Kidney glomerular epithelial cell (primary cell): ENCODE measurements around the gene PARD6A.
"Not testable (repeated sequence)": the region's sequence is repeated elsewhere in the genome, so short reads cannot be mapped to it uniquely, and the experiment has no call there.

Experiments
- DNase-seq: peaks from one replicate; lab custom pipeline; 2025; lab: John Stamatoyannopoulos, UW

PARD6A gene

GRCh38 chr16:67685388-67686112 lies 24.8 kb downstream of the PARD6A start:
- DNase-seq = no peak

DNA sequence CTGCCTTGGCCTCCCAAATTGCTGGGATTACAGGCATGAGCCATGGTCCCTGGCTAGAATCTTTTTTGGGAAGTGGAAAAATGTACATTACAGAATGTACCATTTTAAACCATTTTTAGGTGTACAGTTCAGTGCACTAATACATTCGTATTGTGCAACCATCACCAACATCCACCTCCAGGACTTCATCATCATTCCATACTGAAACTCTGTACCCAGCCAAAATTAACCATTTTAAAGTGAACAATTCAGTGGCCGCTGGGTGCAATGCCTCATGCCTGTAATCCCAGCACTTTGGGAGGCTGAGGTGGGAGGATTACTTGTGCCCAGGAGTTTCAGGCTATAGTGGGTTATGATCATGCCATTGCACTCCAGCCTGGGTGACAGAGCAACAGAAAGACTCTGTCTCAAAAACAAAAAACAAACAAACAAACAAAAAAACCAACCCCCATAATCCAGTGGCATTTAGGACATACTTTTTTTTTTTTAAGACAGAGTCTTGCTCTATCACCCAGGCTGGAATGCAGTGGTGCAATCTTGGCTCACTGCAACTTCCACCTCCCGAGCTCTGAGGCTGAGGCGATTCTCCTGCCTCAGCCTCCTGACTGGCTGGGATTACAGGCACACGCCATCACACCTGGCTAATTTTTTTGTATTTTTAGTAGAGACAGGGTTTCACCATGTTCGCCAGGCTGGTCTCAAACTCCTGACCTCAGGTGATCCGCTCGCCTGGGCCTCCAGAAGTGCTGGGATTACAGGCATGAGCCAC lies 32.9 kb downstream of the PARD6A start:
- not testable (repeated sequence) for DNase-seq

- no peak for DNase-seq
Observed at GRCh38 chr16:67694611-67695010, 33.9 kb downstream of the PARD6A start.

DNA sequence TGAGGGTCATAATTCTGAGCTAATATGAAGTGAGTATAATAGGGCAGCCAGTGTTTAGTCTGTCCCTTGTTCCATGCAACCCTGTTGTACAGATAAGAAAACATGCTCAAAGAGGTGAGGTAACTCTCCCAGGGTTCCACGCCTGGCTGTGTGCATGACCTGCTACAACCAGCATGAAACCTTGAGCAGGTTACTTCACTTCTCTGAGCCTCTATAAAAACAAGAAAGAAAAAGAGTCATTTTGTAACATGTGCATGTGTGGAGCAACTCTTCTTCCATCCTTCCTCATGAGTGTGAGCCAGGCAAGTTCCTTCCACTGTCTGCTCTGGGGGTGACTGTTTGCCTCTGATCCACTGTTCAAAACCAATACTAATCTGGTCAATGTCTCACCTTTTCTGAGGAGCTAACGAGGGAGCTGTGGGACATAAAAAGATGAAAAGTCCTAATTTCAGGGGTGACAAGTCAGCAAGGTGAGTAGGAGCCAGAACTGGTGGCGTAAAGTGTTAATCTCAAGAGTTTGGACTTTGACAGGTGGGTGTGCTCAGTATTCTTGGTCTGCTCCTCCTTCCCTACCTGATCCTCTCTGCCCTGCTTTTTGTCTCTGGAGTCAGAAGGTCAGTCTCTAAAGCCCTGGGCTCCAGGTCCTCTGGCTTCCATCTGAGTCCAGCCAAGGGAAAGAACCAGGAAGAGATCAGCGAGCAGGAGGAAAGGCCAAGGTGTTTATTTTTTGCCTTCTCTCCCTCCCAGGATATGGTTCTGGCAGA lies 36.8 kb downstream of the PARD6A start:
- no peak for DNase-seq

GRCh38 chr16:67699265-67699664 lies 38.5 kb downstream of the PARD6A start:
- DNase-seq = no peak

DNA sequence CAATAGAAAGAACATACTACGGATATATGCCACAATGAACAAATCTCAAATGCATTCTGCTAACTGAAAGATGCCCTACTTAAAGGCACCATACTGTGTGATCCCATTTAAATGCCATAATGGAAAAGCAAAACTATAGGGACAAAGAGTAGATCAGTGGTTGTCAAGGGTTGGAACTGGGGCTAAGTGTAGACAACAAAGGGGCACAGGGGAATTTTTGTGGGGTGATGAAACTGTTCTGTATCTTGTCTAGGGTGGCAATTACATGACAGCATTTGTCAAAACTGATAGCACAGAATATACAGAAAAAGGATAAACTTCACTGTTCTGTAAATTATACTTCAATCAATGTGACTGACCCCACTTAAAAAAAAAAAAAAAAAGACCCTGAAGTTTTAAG lies 40.7 kb downstream of the PARD6A start:
- no peak for DNase-seq

- DNase-seq = no peak
Observed at GRCh38 chr16:67702130-67702529, 41.4 kb downstream of the PARD6A start.

DNA sequence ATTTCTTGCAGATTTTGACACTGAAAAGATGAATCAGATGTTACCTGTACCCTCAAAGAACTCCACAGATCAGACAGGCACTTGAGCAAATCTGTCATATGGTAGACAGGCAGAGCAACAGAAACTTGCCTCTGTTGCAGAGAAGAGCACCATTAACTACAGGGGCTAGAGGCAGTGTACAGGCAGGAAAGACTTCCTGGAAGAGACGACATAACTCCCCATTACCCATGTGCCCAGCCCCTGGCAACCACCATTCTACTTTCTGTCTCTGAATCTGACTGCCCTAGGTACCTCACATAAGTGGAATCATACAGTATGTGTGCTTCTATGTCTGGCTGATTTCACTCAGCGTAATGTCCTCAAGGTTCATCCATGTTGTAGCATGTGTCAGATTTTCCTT lies 42.9 kb downstream of the PARD6A start:
- DNase-seq = no peak

- DNase-seq = no peak
Observed at GRCh38 chr16:67704110-67704509, 43.4 kb downstream of the PARD6A start.

DNA sequence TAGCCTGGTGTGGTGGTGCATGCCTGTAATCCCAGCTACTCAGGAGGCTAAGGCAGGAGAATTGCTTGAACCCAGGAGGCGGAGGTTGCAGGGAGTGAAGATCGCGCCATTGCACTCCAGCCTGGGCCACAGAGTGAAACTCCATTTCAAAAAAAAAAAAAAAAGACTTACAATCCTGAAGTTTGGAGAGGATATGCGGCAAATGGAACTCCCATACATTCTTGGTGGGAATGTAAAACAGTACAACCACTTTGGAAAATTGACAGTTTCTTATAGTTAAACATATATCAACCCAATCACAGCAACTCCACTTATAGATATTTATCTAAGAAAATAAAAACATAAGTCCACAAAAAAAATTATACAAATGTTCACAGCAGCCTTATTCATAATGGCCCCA lies 46.5 kb downstream of the PARD6A start:
- no peak for DNase-seq

GRCh38 chr16:67707790-67708189 lies 47.0 kb downstream of the PARD6A start:
- DNase-seq = no peak

DNA sequence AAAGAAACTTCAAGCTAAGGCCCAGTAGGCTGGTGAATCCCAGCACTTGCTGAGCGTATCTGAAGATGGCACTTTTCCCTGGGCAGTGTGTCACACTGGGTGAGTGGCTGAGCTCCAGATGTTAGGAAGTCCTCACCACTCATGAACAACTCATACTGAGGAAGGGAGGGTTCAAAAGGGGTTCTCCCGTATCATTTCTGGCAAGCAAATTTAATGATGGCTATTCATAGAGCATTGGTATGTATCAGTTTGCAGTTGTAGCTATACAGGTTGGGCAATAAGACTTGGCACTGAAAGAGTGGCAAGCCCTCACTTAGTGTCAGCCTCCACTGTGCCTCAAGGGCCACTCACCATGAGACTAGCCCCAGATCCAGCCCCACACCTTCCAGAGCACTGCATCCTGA lies 47.6 kb downstream of the PARD6A start:
- DNase-seq = no peak

DNA sequence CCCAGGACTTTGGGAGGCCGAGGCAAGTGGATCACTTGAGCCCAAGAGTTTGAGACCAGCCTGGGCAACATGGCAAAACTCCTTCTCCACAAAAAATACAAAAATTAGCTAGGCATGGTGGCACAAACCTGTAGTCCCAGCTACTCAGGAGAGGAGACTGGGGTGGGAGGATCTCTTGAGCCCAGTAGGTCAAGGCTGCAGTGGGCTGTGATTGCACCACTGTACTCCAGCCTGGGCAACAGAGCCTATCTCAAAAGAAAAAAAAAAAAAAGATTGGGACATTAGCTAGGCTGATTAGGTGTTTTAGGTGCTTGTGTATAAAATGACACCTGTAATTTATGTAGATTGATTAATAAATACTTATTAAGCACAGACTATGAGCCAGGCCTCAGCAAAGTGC lies 48.3 kb downstream of the PARD6A start:
- no peak for DNase-seq

DNA sequence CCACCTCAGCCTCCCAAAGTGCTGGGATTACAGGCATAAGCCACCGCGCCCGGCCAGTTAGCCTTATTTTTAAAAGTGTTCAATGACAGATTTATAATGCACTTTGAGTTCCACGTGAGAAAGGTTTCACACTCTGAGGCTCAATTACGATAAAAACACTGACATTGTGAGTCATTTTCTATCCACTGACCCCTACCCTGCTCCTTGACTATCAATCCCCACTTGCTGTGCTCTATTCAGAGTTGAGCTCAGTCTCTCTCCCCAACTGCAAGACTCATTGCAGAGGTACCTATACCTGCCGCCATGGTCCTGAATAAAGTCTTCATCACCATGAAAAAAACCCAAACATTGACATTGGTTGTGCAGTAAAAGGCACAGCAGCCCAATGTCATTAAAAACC lies 49.8 kb downstream of the PARD6A start:
- no peak for DNase-seq
